ENCODE data around the gene SEL1L2. TPM values are rescaled to one million over a fixed set of nuclear protein-coding genes. Genes with fewer than 3 reads are reported as not detected.

Gene SEL1L2
- total and polyA plus RNA-seq, 9 of the 15 experiments (the other 6 are each of a cell fraction or from before 2014, with no cell fraction given): not detected

DNA sequence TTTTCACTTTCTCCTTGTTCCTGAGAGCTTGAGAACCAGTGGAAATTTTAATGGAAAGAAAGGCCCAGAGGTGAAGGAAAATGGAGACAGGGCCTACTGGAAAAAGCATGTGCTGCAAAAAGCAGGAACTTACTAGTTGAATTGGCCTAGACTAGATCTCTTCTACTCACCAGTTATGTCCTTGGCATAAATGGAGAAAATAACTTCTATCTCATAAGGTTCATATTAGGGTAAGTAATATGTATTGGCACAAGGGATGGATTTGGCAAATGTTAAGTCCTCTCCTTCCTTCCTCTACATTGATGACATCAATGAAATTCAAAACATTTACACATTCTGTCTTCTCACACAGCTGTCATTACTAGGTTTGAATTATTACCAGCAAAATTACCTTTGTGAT, 131.5 kb downstream of the SEL1L2 start:
- Histone ChIP-seq H3K9me1 (ENCODE audit: control insufficient read depth, insufficient read depth, low read length) (no peaks in the 10 kb centered on the region), H3K27ac (ENCODE audit: extremely low read depth, low read depth, low read length) (no peak overlapping the region), H4K20me1 (replicated peaks; ENCODE audit: control insufficient read depth, insufficient read depth, low read length) (no peaks in the 10 kb centered on the region), H3K9me3 (replicated peaks; ENCODE audit: control insufficient read depth, insufficient read depth, low read depth, low read length) (no peaks in the 10 kb centered on the region), H3K36me3 (ENCODE audit: control insufficient read depth, insufficient read depth, low read length) (no peaks in the 10 kb centered on the region), H3K4me1 (replicated peaks in 1 of 2; ENCODE audit: control insufficient read depth in 2 of 2, insufficient read depth in 2 of 2, low read length in 2 of 2) (no peaks in the 10 kb centered on the region), H3K27me3 (ENCODE audit: control insufficient read depth in 2 of 2, insufficient read depth in 2 of 2, low read length in 2 of 2) (peaks cover 0 to 4% of the 10 kb centered on the region in 2 experiments; a peak in 1 of 5 replicates), H3K79me2 (ENCODE audit: control insufficient read depth, insufficient read depth, low read length) (no peaks in the 10 kb centered on the region), H2AFZ (ENCODE audit: low read depth, low read length) (no peak overlapping the region), H3K4me2 (ENCODE audit: insufficient read depth, low read length) (no peak overlapping the region), H3K9ac (ENCODE audit: insufficient read depth in 1 of 2, low read depth in 2 of 2, low read length in 2 of 2) (no peak overlapping the region), H3K4me3 (no peak overlapping the region)
- no TSS peak for BruUV-seq (replicated peaks)
- DNase-seq (ENCODE audit: extremely low read depth in 1 of 4, low spot score in 3 of 4) (no peak), ATAC-seq (no peak), FAIRE-seq (no peak)
- intact Hi-C loops (cut with micrococcal nuclease) (no loop called here), in situ Hi-C loops (cut with MboI) (no loop called here)
- ChIA-PET CTCF (ENCODE audit: low intra/inter-chr PET ratio) (no interaction called here), POLR2A (no interaction called here)
- no peak for TF ChIP-seq RAD51 (IDR thresholded peaks at IDR 0.05; ENCODE audit: borderline replicate concordance, low read depth)
- no peak for TF ChIP-seq HES1 (IDR thresholded peaks at IDR 0.05; ENCODE audit: low read depth)
- TF ChIP-seq CHD2 (IDR thresholded peaks at IDR 0.05; ENCODE audit: low read depth, low read length): no peak
- no peak for TF ChIP-seq E2F8 (IDR thresholded peaks at IDR 0.05; ENCODE audit: low read depth, partially characterized antibody)
- TF ChIP-seq, protein P1, sequence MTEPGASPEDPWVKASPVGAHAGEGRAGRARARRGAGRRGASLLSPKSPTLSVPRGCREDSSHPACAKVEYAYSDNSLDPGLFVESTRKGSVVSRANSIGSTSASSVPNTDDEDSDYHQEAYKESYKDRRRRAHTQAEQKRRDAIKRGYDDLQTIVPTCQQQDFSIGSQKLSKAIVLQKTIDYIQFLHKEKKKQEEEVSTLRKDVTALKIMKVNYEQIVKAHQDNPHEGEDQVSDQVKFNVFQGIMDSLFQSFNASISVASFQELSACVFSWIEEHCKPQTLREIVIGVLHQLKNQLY (CRISPR knock-in tag; conservative IDR thresholded peaks at IDR 0.05): no peak
- TF ChIP-seq, protein P2, sequence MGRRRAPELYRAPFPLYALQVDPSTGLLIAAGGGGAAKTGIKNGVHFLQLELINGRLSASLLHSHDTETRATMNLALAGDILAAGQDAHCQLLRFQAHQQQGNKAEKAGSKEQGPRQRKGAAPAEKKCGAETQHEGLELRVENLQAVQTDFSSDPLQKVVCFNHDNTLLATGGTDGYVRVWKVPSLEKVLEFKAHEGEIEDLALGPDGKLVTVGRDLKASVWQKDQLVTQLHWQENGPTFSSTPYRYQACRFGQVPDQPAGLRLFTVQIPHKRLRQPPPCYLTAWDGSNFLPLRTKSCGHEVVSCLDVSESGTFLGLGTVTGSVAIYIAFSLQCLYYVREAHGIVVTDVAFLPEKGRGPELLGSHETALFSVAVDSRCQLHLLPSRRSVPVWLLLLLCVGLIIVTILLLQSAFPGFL (CRISPR knock-in tag; IDR thresholded peaks at IDR 0.05): no peak
- no peak for TF ChIP-seq CAMTA2 (CRISPR knock-in tag; conservative IDR thresholded peaks at IDR 0.05)
- TF ChIP-seq TEAD1 (CRISPR knock-in tag; IDR thresholded peaks at IDR 0.05): no peak
- TF ChIP-seq ZBTB26 (CRISPR knock-in tag; IDR thresholded peaks at IDR 0.05): no peak
- no peak for TF ChIP-seq HMG20A (CRISPR knock-in tag; conservative IDR thresholded peaks at IDR 0.05)
- TF ChIP-seq XRCC4 (IDR thresholded peaks at IDR 0.05; ENCODE audit: extremely low read depth, insufficient read depth, insufficient read length): no peak
- TF ChIP-seq, protein P3, sequence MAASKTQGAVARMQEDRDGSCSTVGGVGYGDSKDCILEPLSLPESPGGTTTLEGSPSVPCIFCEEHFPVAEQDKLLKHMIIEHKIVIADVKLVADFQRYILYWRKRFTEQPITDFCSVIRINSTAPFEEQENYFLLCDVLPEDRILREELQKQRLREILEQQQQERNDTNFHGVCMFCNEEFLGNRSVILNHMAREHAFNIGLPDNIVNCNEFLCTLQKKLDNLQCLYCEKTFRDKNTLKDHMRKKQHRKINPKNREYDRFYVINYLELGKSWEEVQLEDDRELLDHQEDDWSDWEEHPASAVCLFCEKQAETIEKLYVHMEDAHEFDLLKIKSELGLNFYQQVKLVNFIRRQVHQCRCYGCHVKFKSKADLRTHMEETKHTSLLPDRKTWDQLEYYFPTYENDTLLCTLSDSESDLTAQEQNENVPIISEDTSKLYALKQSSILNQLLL (CRISPR knock-in tag; IDR thresholded peaks at IDR 0.05; ENCODE audit: borderline replicate concordance): no peak
- no peak for TF ChIP-seq BCL6 (CRISPR knock-in tag; IDR thresholded peaks at IDR 0.05)

Data from K562 (cell line).